Ovary (tissue), 3 donors: Measurements from ENCODE around the gene CTIF.

Source experiments
- EP300 ChIP-seq: sonication (generic); formaldehyde crosslinking; IDR thresholded peaks from one replicate; pipeline ENCODE4 v1.6.1; 2017; ENCODE audit warnings: antibody characterized with exemption
- POLR2A ChIP-seq: fragments of 450-650 bp; IDR thresholded peaks from one replicate; pipeline ENCODE4 v1.6.1; 2017; ENCODE audit warnings: antibody characterized with exemption, mild to moderate bottlenecking, moderate library complexity
- TF ChIP-seq, protein P1 (sequence below), 3 donors: fragments of 450-650 bp in 2 of 3; fragments of 200-600 bp in 1 of 3; IDR thresholded peaks; one replicate each; pipeline versions ENCODE4 v1.5.1 to v1.8.0; 2016 to 2022; ENCODE audit warnings: antibody characterized with exemption in 3 of 3, mild to moderate bottlenecking in 1 of 3
- donor health status: DM: no; HTN: no; CAD: no.

DNA sequence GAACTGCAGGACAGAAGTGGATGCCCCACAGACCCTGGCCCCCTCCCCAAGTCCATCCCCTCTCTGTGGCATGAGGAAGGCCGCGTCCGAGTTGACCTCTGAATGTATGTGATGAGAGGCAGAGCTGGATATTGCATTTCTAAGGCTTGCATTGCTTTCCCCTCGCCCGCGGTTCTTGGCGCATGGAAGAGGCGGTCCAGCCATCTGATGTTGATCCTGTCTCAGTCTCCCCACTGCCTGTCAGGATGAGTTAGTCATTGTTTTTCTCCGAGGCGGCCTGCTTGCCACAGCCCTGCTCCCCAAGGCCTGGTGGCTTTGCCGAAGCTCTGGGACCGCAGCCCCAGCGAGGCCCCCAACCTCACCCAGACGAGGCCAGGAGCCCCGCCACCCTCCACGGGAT, 323.3 kb downstream of the CTIF start:
- no peak for TF ChIP-seq POLR2A
- TF ChIP-seq, protein P1, sequence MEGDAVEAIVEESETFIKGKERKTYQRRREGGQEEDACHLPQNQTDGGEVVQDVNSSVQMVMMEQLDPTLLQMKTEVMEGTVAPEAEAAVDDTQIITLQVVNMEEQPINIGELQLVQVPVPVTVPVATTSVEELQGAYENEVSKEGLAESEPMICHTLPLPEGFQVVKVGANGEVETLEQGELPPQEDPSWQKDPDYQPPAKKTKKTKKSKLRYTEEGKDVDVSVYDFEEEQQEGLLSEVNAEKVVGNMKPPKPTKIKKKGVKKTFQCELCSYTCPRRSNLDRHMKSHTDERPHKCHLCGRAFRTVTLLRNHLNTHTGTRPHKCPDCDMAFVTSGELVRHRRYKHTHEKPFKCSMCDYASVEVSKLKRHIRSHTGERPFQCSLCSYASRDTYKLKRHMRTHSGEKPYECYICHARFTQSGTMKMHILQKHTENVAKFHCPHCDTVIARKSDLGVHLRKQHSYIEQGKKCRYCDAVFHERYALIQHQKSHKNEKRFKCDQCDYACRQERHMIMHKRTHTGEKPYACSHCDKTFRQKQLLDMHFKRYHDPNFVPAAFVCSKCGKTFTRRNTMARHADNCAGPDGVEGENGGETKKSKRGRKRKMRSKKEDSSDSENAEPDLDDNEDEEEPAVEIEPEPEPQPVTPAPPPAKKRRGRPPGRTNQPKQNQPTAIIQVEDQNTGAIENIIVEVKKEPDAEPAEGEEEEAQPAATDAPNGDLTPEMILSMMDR (IDR thresholded peaks at IDR 0.05) = no peak
- TF ChIP-seq EP300 = no peak
